GM18526 (cell line): Measurements from ENCODE around the gene NXN.

Experiments
- POLR2A ChIP-seq: IDR thresholded peaks from 3 replicates; pipeline ENCODE4 v1.6.1; 2011; ENCODE audit not compliant: insufficient read length; ENCODE audit errors: extremely low read depth

Gene NXN

DNA sequence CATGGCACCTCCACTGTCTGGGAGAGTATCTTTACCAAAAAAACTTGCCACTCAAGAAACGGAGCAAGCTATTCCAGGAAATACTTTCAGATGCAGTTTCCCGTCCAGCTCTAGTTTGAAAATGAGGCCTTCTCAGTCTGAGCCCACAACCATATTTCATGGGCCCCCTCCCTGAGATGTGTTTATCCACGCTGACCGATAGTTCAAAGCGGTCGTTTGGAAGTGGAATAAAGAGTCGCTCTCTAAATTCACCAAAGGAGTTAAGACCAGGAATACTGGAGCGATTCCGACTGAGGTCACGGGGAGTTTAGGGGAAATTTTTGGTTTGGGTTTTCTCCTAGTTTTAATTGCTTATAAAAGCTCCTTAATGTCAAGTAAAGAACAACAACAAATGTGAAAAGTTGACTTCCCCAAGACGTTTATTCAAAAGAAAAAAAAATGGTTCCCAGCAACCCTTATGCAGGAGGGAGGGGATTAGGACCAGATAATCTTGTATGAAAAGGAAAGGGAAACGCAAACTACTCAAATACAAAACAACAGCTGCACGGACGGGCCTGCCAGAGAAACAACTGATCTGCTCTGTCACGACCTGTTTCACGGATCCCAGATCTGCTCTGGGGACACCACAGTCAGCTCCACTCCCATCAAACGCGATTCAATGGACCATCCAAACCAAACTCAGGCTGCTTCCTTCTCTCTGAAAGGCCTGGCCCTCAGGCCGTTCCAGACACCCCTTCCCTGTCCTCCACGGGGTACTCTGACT is 120.3 kb downstream of the NXN start:
- no peak for TF ChIP-seq POLR2A

DNA sequence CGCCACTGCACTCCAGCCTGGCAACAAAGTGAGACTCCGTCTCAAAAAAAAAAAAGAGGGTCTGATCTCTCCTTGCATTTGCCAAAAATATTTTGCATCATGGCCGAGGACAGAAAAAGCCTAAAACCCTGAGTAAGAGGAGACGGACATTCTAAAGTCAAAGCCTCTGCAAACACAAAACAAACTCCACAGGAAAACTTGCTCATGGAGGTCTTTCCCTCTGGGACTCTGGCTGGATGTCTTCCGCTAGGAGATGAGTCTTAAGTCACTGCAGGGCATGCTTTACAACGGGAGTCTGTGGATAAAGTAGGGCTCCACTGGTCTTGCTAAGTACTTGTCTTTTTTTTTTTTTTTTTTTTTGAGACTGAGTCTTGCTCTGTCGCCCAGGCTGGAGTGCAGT is 123.4 kb downstream of the NXN start:
- TF ChIP-seq POLR2A: no peak

DNA sequence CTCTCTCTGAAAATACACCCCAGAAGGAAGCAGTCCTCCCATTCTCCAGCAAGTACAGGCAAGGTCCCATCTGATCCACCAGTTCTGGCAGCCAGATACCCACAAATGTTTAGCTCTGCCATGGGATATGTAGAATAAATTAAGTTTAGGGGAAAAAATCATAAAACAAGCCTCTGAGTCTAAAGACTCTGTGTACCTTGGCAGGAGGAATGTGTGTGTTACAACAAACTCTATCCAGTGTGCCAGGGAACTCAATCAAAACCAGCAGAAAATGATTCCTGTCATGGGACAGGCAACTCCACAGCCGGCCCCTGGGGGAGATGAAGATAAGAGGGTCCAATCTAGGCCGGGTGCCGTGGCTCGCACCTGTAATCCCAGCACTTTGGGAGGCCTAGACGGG is 124.0 kb downstream of the NXN start:
- no peak for TF ChIP-seq POLR2A

DNA sequence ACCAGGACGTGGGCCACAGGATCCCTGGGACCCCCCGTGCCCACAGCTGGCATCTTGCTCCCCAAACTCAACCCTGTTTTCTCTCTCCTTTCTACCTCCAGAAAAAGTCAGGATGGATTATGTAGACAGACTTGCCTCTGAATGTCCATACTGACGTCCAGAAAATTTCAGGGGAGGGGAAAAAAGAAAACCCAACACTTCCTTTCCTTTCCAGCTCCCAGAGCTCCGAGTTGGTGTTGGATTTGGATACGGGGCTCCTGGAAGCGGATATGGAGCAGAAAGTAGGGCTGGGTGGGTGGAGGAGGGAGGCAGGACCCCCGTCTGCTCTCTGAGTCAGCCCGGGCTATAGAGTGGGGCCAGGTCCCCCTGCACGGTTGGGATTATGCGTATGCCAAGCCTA is 127.2 kb downstream of the NXN start:
- no peak for TF ChIP-seq POLR2A

DNA sequence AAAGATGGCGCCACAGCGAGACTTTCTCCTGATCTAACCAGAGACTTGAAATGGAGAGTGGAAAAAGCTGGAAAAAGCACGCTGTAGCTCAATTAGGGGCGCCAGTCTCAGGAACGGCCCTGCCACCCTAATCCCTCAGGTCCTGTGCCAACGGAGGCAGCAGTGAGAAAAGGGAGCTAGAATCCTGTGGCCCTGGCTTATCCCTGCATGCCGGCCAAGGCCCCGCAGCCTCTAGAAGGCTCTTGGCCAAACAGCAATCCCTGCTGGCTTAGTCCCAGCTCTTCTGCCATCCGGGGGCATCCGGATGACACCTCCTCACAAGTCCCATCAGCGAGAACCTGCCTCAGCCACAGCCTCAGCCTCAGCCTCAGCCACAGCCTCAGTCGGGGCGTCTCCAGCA is 127.7 kb downstream of the NXN start:
- TF ChIP-seq POLR2A: no peak

DNA sequence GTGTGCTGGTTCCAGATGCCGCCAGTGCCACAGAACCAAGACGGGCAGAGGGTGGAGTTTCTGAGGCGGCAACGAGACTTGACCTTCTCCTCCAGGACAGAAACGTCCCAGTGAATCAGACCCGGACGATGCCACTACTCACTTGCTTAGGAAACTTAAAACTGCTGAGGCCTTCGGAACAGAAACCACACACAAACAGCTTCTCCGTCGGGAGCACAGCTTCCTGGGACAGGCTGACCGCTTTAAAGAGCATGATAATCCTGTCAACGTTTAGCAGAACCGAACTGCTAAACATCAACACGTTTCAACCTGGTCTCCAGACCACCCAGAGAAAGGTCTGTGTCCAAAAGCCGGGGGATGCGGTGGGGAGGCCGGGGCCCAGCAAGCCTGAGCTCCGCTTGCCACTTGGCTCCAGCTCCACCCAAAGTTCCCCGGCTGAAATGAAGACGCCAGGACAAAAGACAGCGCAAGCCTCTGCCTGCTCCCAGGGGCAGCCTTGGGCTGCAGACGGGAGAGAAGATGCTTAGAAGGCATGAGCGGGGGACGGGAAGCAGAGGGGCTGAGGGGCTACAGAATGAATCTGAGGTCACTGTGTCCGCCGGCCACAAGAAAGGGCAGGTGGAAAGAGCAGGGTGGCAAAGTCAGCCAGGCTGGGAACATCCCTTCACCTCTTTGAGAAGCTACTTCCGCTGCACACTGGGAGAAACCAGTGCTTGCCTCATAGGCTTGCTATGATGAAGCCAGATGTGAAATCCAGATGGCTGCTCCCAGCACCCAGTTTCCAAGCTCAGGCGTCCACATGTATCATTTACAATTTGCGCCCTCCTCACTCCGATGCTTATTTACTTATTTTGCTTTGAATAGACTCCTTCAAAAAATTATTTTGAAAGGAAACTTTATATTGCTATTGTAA is 128.5 kb downstream of the NXN start:
- TF ChIP-seq POLR2A: no peak

DNA sequence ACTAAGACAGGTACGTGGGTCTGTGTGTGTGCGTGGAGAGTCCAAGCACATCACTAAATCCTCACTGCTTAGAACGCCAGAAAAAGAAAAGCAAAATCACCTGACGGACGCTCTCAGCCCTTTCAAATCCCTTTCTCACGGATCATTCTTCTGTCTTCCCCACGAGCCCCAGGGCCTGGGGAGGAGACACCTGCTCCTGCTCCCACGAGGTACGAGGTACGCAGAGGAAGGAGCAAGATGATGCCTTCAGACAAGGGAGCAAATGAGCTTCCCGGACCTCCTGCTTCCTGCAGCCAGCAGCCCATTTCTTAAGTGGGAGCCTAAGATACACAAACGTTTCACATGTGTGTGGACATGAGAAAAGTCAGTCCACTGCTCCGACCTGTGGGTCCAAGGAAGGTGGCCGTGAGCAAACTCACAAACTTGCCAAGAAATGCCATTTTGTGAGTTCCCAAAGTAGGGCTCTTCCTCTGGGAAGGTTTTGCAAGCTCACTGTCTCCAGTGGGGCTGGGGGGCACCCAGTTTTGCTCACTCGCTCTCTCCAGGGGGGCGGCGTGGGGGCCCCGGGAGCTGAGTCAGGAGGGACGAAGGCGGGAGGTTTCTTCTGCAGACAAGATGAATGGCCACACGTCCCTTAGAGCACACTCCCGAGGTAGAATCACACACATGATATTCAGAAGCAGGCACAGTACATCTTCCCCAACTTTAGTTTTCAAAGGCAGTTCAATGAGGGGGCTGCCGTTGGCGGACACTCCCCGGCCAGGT is 129.3 kb downstream of the NXN start:
- TF ChIP-seq POLR2A: no peak

DNA sequence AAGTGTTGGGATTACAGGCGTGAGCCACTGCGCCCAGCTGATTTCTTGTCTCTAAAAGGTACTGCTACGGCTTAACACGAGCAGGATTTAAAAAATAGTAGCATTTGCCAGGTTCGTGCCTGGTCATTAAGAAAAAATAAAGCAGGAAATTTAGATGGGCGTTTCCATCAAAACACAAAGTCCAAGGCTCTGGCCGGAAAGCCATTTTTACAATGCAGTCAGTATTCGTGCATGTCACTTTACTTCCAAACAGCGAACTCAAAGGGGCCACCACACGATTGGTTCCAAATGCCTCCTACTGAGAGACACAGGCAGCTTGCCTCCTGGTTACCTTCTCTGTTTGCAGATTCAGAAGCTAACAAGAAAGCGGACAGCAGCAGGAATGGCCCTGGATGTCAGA is 131.2 kb downstream of the NXN start:
- TF ChIP-seq POLR2A: no peak

DNA sequence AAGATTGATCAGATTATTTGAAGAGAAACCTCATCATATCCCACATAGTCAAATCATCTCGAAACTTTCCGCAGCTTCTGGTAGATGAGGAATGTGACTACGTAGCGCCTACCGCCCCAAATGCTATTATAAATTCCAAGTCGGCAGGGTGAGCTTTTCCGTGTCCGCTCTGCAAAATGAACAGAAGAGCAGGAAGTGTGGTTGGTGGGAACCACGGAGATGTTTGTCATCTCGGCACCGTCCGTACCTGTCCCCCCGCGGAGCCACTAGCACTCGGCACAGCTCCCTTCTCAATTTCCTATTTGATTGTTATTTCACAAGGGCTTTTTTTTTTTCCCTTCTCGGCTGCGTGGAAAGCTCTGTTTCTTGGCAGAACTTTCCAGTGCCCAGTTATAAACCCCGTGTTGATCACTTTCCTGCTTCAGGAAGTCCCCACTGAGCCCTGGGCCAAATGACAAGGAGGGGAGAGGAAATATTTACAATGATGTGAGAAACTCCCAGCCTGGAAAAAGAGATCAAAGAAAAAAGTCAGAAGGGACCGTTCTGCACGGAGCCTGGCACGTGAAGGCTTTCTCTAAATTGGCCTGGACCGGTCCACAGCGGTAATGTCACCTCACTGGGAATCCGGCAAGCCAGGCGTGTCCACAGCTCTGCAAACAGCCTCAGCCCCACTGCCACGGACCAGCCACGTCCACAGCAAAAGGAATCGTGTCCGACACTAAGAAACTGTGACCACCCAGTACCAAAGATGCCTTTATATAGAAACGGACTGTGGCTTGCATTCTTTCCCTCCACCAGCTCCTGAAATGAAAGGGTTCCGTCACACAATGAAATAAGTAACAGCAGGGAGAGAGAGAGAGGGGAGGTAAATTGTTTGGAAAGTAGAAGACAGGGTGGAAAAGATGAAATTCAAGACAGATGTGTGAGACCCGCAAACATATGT is 132.4 kb downstream of the NXN start:
- no peak for TF ChIP-seq POLR2A

DNA sequence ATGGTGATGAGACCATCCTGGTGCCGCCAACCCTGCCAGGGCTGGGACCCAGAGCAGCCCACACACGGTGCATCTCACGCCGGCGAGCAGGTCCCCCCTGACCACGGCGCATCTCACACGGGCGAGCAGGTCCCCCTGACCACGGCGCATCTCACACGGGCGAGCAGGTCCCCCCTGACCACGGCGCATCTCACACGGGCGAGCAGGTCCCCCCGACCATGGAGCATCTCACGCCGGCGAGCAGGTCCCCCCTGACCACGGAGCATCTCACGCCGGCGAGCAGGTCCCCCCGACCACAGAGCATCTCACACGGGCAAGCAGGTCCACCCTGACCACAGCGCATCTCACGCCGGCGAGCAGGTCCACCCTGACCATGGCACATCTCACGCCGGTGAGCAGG is 138.3 kb downstream of the NXN start:
- TF ChIP-seq POLR2A: no peak

DNA sequence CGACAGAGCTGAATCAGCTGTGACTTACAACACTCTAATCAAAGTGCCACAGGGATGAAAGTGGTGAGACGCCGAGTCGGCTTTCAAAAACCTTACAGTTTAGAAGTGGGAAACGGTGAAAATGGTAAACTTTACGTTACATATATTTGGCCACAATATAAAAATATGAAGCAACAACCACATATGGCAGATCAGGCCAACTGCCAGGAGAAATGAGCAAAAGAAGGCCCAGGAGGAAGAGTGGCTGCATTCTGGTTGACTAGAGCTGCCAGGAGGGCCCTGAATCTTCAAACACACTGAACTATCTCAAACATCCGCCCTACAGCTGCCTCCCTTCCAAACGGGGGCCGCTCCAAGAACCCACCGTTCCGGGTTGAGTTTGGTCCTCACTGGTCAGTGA is 141.1 kb downstream of the NXN start:
- TF ChIP-seq POLR2A: no peak

DNA sequence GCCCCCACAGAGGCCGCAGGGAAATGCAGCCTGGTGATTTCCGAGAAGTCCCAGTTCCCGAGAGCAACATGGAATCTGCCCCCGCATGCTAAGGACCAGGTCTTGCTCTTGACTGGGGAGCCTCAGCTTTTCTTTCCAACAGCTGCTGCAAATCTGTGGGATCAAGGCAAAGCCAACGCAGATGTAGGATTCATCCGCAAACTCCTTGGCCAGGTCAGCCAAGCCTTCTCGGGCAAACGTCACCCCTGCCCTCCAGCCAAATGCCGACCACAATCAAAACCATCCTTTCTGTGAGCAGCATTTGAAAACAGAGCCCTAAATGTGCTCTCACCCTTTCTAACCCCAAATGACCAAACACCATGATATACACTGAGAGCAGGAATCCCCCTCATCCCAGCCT is 143.4 kb downstream of the NXN start:
- no peak for TF ChIP-seq POLR2A

DNA sequence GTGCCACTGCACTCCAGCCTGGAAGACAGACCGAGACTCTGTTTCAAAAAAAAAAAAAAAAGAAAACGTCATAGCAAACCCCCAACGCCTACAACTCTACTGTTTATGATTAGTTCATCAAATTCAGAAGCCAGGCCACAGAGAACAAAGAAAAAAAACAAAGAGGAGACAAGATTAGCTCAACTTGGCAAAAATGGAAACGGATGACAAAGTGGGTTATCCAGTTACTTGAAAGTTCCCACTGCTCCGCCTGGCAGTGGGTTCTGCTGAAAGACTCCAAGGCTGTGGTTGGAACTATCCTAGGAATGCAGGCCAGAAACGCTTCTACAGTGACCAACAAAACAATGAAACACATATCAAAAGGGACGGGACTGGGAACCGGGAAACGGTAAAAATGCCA is 144.3 kb downstream of the NXN start:
- TF ChIP-seq POLR2A: no peak

DNA sequence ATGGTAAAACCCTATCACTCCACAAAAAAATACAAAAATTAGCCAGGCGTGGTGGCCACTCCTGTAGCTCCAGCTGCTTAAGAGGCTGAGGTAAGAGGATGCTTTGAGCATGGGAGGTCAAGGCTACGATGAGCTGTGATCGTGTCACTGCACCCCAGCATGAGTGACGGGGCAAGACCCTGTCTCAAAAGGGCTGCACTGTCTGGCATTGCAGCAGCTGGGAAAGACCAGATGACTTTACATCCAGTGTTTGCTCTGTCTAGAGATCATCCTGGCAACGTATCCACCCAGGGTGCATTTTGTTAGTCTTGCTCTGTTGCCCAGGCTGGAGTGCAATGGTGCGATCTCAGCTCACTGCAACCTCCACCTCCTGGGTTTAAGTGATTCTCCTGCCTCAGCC is 145.4 kb downstream of the NXN start:
- TF ChIP-seq POLR2A: no peak

DNA sequence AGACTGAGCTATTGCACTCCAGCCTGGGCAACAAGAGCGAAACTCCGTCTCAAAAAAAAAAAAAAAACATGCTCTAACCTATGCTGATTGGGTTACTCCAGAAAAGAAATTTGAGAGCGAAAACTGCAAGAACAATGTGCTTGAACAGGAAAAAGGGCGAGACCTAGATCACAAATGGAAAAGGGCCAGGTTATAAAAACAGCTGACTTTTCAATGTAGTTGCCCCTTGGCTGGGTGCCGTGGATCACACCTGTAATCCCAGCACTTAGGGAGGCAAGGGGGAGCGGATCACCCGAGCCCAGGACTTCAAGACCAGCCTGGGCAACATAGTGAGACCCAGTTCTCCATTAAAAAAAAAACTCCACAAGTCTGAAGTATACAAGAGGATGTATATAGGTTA is 148.6 kb downstream of the NXN start:
- TF ChIP-seq POLR2A: no peak
